Kidney tubule cell (primary cell): ENCODE data around the gene MGAT4C.

ENCODE experiments used
- DNase-seq: peaks from one replicate; pipeline ENCODE4 v3.0.0-alpha.2; 2018; ENCODE audit warnings: low spot score

Gene MGAT4C

DNA sequence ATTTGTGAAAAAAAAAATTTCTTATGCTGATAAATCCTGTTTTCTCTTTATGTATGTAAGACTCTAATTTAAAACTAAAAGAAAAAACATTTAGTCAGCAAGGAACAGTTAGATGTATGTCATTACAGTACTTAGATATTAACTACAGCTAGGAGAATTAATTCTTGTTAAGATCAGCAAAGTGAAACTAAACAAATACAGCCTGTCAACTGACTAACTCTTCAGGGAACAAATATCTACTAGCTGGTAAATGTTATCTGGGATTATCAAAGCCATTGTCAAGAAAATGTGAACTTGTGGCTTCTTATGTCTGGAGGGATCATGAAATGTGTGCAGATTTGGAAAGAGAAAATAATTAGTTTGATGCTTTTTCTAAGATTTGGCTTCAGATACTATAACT lies 27.5 kb downstream of the MGAT4C start:
- DNase-seq = peak; percentile 9

DNA sequence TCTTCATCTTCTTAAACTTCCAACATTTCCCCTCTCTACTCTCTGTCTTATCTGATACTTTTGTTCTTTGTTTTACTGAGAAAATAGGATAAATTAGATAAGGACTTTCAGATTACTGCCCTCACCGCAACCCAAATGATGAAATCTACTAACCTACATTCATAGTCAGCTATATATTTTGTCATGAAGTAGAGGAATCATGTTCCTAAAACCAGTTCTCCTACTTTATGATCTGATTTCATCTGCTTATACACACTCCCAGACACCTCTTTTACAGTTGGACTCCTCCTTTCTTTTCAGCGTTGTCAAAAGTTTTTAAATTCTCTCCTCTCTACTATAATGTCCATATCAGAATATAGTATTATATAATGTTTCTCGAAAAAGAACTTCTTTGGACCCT lies 29.7 kb downstream of the MGAT4C start:
- DNase-seq = no peak

DNA sequence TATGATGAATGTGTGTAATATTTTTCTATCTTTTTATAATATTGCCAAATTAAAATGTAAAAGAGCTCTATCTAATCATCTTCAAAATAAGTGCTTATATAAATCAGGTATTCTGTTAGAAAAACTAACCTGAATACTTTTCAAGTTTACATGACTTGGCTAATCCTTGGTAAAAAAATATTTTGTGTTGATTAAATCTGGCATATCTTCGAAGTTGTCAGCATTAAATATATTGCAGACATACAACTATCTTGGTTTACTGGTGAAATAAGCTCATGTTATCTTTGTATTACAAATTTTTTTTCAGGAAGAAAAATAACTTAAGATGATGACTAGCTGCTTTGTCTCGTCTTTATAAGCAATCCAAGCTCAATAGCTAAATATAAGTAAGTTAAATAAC lies 39.6 kb downstream of the MGAT4C start:
- DNase-seq = no peak

- DNase-seq = no peak
Observed at GRCh38 chr12:86213012-86213411, 43.2 kb downstream of the MGAT4C start.

- no peak for DNase-seq
Observed at GRCh38 chr12:86198696-86199444, 57.3 kb downstream of the MGAT4C start.

GRCh38 chr12:86196465-86196864 lies 59.7 kb downstream of the MGAT4C start:
- no peak for DNase-seq

DNA sequence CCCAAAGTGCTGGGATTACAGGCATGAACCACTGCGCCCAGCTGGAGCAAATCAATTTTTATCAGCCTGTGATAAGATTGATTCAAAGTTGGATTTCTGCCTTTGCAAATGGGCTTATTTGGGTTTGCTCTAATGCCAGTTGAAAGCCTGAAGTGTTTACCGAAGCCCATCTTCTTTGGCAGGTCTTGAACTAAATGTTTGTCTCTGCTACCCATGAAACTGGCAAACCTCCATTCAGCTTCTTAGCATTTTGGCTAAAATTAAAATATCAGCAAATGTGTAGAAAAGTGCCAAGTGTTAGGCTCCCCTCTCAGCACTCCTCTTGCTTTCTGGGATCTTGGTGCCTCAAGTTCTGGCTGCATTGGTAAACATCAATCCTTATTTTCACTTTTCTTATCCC lies 61.5 kb downstream of the MGAT4C start:
- DNase-seq = no peak

GRCh38 chr12:86193931-86194330 lies 62.3 kb downstream of the MGAT4C start:
- DNase-seq = peak; percentile 4

GRCh38 chr12:86188226-86188625 lies 68.0 kb downstream of the MGAT4C start:
- DNase-seq = no peak

DNA sequence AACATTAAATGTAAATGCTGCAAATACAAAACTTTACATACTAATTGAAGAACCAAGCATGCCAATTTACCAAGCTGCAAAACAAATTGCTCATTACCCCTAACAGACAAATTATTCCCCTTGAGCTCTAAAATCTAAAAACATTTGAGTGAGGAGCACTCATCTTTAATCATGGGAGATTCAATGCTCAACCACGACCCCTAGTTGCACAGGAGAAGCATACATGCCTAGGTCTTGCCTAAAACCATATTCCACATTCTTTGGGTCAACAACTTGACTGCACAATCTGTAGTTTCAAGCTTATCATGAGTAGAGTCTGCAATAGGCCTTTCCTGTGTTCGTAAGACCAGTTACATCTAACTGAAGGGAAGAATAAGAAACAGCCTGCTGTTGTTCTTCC lies 69.7 kb downstream of the MGAT4C start:
- no peak for DNase-seq

GRCh38 chr12:86179855-86180254 lies 76.3 kb downstream of the MGAT4C start:
- DNase-seq = no peak

GRCh38 chr12:86174188-86174587 lies 82.0 kb downstream of the MGAT4C start:
- DNase-seq = no peak

- DNase-seq = no peak
Observed at GRCh38 chr12:86172913-86173443, 83.2 kb downstream of the MGAT4C start.

DNA sequence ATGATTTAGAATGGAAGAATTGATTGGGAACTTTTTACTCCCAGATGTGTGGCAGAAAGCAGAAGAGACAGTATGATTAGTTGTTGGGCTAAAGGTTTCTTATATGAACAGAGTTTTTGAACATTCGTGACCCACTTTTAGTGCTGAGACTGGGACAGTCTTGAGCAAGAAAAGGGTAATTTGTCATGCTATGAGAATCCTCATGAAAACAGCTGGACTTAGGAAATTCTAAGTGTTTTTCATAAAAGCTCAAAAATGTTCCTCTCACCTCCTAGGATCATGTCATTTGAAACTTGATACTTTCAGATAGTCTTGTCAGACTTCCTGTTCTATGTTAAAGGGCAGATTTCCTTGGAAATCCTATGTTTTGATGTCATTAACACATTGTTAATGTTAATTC lies 86.1 kb downstream of the MGAT4C start:
- DNase-seq = no peak

DNA sequence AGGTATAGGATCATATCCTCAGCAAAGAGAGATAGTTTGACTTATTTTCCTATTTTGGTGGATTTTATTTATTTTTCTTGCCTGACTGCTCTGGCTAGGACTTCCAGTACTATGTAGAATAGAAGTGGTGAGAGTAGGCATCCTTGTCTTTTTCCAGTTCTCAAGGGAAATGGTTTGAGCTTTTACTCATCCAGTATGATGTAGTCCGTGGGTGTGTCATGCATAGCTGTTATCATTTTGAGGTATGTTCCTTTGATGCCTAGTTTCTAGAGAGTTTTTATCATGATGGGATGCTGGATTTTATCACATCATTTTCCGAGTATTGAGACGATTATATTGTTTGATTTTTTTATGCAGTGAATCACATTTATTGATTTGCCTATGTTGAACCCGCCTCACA lies 97.2 kb downstream of the MGAT4C start:
- peak; percentile 13 for DNase-seq

DNA sequence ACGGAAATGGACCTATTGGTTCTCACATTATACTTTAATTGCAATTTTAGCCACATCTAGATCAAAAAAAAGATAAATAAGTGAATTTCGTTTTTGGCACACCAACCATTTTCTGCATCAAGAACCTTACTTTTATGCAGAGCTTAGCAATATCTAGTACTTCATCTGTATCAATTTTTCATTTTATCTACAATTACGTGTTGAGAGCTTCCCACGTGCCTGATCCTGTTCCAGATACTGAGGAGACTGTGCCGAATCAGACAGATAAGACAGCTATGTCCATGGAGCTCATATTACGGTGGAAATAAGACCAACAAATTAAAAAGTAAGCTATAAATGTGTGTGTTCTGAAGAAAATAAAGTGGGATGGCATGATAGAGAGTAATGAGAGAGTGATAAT lies 101.6 kb downstream of the MGAT4C start:
- DNase-seq = no peak

GRCh38 chr12:86148612-86149011 lies 107.6 kb downstream of the MGAT4C start:
- DNase-seq = no peak

- no peak for DNase-seq
Observed at GRCh38 chr12:86148071-86148470, 108.1 kb downstream of the MGAT4C start.

DNA sequence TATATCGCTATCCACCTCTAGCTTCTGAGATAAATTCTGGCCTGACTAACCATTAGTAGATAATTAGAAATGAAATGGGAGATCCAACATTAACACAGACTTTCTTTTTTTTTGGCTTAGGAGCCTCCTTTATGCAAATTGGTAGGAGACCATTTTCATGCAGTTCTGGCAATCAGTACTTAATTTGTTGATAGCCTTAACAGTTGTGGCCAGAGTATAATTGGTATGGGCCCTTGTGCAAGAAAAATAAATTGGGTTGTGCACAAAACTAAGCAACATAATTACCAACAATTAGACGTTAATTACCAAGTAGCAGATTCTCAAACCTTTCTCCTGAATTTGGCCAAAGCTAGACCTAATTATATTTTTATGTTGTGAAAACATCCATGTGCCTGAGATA lies 111.0 kb downstream of the MGAT4C start:
- no peak for DNase-seq

GRCh38 chr12:86143162-86143561 lies 113.0 kb downstream of the MGAT4C start:
- no peak for DNase-seq

DNA sequence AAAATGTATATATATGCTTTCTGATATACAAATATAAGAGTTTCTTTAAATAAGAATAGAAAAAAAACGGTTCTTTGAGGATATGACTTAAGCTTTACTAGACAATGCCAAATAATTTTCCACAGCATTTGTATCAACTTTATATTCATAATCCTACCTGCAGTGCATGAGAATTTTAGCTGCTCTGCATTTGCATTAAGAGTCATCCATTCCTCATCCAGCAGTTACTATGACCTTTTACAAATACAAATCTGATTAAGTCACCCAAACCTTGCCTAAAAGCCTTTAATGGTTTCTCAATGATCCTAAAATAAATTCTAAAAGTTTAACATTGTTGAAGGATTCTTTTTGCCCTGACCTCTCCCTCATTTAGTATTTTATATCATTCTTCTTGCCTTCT lies 116.5 kb downstream of the MGAT4C start:
- DNase-seq = peak; percentile 44

DNA sequence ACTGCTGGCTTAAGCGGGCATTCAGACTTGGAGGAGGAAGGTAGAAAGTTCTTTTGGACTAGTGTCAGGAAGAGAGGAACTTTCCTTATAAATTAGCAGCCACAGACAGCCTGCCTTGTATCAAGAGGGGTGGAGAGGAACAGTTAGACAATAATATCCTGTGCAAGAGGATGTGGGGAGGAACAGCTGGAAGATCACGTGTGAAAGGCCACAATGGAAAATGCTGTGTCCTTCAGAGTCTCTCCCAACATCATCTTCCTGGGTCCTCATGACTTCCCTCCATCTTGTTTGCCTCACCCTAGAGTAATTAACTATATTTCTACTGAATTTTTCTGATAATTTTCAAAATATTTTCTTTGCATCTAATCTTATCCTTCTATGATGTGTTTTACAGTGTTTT lies 117.4 kb downstream of the MGAT4C start:
- DNase-seq = no peak

DNA sequence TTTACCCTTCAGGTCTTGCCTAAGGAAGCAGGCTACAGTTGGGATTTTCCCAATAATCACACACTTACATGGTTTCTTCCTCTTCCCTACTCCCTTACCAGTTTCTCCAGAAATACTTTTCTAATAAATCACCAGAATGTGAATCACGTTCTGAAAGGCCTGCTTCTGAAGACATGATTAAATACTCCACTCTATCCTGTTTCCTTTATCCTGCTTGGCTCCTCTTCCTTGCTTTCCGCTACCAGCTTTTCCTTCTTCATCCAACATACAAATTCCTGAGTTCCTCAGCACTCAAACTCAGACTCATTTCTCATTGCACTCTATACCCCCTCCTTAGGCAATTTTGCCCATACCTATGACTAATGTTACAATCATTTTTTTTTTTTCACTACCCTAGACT lies 118.3 kb downstream of the MGAT4C start:
- peak; percentile 99 for DNase-seq

- DNase-seq = peak; percentile 72
Observed at GRCh38 chr12:86134561-86134960, 121.6 kb downstream of the MGAT4C start.
